ENCODE results near the gene DLL1. TPM values are rescaled to one million over a fixed set of nuclear protein-coding genes. Genes with fewer than 3 reads are reported as not detected.

DLL1 gene
- total and polyA plus RNA-seq, 9 of the 15 experiments (the other 6 are each of a cell fraction or from before 2014, with no cell fraction given): not detected

- TF ChIP-seq EZH2 (IDR thresholded peaks at IDR 0.05; ENCODE audit: borderline replicate concordance, low read depth, low read length) (peak; percentile 70; the same call in 1 of the 2 replicates), USF2 (CRISPR knock-in tag; IDR thresholded peaks at IDR 0.05) (no peak), ZFP1 (CRISPR knock-in tag; IDR thresholded peaks at IDR 0.05) (no peak), BCOR (IDR thresholded peaks at IDR 0.05) (no peak)
- BruUV-seq (replicated peaks): no TSS peak
- H3K4me3 ChIP-seq: no peak overlapping the region
- H3K9ac ChIP-seq (ENCODE audit: insufficient read depth in 1 of 2, low read depth in 2 of 2, low read length in 2 of 2): no peak overlapping the region
- no peaks in the 10 kb centered on the region for H3K79me2 ChIP-seq (ENCODE audit: control insufficient read depth, insufficient read depth, low read length)
- FAIRE-seq (no peak), DNase-seq (ENCODE audit: extremely low read depth in 1 of 4, low spot score in 3 of 4) (no peak), ATAC-seq (no peak; the same call in 2 of the 3 replicates)
- no peaks in the 10 kb centered on the region for H3K9me3 ChIP-seq (replicated peaks; ENCODE audit: control insufficient read depth, insufficient read depth, low read depth, low read length)
- H3K36me3 ChIP-seq (ENCODE audit: control insufficient read depth, insufficient read depth, low read length): no peaks in the 10 kb centered on the region
- peaks cover 81 to 90% of the 10 kb centered on the region in 2 experiments for H3K27me3 ChIP-seq (ENCODE audit: control insufficient read depth in 2 of 2, insufficient read depth in 2 of 2, low read length in 2 of 2)
- H3K4me1 ChIP-seq (replicated peaks in 1 of 2; ENCODE audit: control insufficient read depth in 2 of 2, insufficient read depth in 2 of 2, low read length in 2 of 2): peaks cover 0 to 10% of the 10 kb centered on the region in 2 experiments; a peak in 2 of 5 replicates
- H3K4me2 ChIP-seq (ENCODE audit: insufficient read depth, low read length): no peak overlapping the region
- in situ Hi-C loops (cut with MboI): no loop called here
- 1% methylated on average over 34 of the region's 34 CpGs for WGBS (ENCODE audit: insufficient coverage, low coverage, missing lambda C conversion rate)
- H3K27ac ChIP-seq (ENCODE audit: extremely low read depth, low read depth, low read length): no peak overlapping the region
- intact Hi-C loops (cut with micrococcal nuclease): no loop called here
- no peak overlapping the region for H2AFZ ChIP-seq (ENCODE audit: low read depth, low read length)
- peaks cover 43% of the 10 kb centered on the region for H4K20me1 ChIP-seq (replicated peaks; ENCODE audit: control insufficient read depth, insufficient read depth, low read length)
- ChIA-PET POLR2A (interaction anchor here (0.5 to 1.5 kb wide), 3 partner anchors 10 to 269 kb away, joined by 4 to 7 read pairs (median 4); no protein-coding TSS in a partner anchor), CTCF (ENCODE audit: low intra/inter-chr PET ratio) (no interaction called here)
- no peaks in the 10 kb centered on the region for H3K9me1 ChIP-seq (ENCODE audit: control insufficient read depth, insufficient read depth, low read length)
These were observed 42.6 kb downstream of the DLL1 start for GRCh38 chr6:170248111-170248805.
